Neural cell (in vitro differentiated cells): ENCODE measurements around the gene PTPRN2. TPM values are rescaled to one million over a fixed set of nuclear protein-coding genes. Genes with fewer than 3 reads are reported as not detected.

ENCODE experiments used
- H2AFZ ChIP-seq: fragments of 200-600, 300-800 bp; sonication (generic), shearing (Covaris generic); 2 replicates; pipeline ENCODE4 v1.6.0; 2014; ENCODE audit warnings: low read depth, mild to moderate bottlenecking, antibody characterized with exemption, low read length, moderate library complexity
- H3F3A ChIP-seq: fragments of 200-600 bp; shearing (Covaris generic); 2 replicates; pipeline ENCODE4 v1.6.1; 2016; ENCODE audit warnings: mild to moderate bottlenecking, moderate library complexity, mixed read lengths, antibody characterized with exemption, low read length; ENCODE audit not compliant: insufficient read depth, poor library complexity, severe bottlenecking
- H3K27ac ChIP-seq: fragments of 200-600, 300-800 bp; sonication (generic), shearing (Covaris generic); 2 replicates; pipeline ENCODE4 v1.5.1; 2014; ENCODE audit warnings: mild to moderate bottlenecking, low read length, moderate library complexity
- H3K27me3 ChIP-seq: fragments of 300-800, 200-600 bp; sonication (generic), shearing (Covaris generic); 2 replicates; pipeline ENCODE4 v1.6.0; 2014; ENCODE audit warnings: mild to moderate bottlenecking, low read depth, low read length, moderate library complexity; ENCODE audit not compliant: insufficient read depth
- H3K36me3 ChIP-seq: fragments of 300-800, 200-600 bp; sonication (generic), shearing (Covaris generic); 2 replicates; pipeline ENCODE4 v1.5.1; 2014; ENCODE audit warnings: mild to moderate bottlenecking, antibody characterized with exemption, low read length, moderate library complexity; ENCODE audit not compliant: insufficient read depth
- H3K4me2 ChIP-seq: fragments of 300-800, 200-600 bp; sonication (generic), shearing (Covaris generic); 2 replicates; pipeline ENCODE4 v1.6.0; 2014; ENCODE audit warnings: mild to moderate bottlenecking, low read length
- H3K4me3 ChIP-seq: fragments of 300-800, 200-600 bp; sonication (generic), shearing (Covaris generic); 2 replicates; pipeline ENCODE4 v1.5.1; 2014; ENCODE audit warnings: mild to moderate bottlenecking, low read length, moderate library complexity
- H3K79me2 ChIP-seq: fragments of 200-600 bp; shearing (Covaris generic); replicated peaks from 2 replicates; pipeline ENCODE4 v1.6.0; 2014; ENCODE audit warnings: mild to moderate bottlenecking, low read length, moderate library complexity; ENCODE audit not compliant: insufficient read depth
- H3K9ac ChIP-seq: fragments of 300-800, 200-600 bp; sonication (generic), shearing (Covaris generic); 2 replicates; pipeline ENCODE4 v1.6.1; 2016; ENCODE audit warnings: mild to moderate bottlenecking, low read length, mixed read lengths
- H3K9me2 ChIP-seq: fragments of 200-600 bp; shearing (Covaris generic); 2 replicates; pipeline ENCODE4 v1.6.1; 2016; ENCODE audit warnings: mild to moderate bottlenecking, low read length, mixed read lengths; ENCODE audit not compliant: insufficient read depth
- H3K9me3 ChIP-seq: fragments of 200-600, 300-800 bp; sonication (generic), shearing (Covaris generic); 2 replicates; pipeline ENCODE4 v1.6.1; 2016; ENCODE audit warnings: mild to moderate bottlenecking, mixed run types, low read length, moderate library complexity, mixed read lengths
- H4K20me1 ChIP-seq: fragments of 200-600 bp; shearing (Covaris generic); 2 replicates; pipeline ENCODE4 v1.6.1; 2016; ENCODE audit warnings: mild to moderate bottlenecking, mixed run types; ENCODE audit not compliant: insufficient read depth
- EP300 ChIP-seq: fragments of 450-650 bp; conservative IDR thresholded peaks from 2 replicates; pipeline ENCODE4 v1.6.1; 2014; ENCODE audit warnings: antibody characterized with exemption, mild to moderate bottlenecking, moderate library complexity; ENCODE audit not compliant: poor library complexity, severe bottlenecking
- EZH2 ChIP-seq: fragments of 200-600, 300-800 bp; shearing (Covaris generic), sonication (generic); IDR thresholded peaks from 2 replicates; pipeline ENCODE4 v1.6.1; 2014; ENCODE audit warnings: antibody characterized with exemption, low read length, borderline replicate concordance, mild to moderate bottlenecking; ENCODE audit not compliant: insufficient read depth, poor library complexity, severe bottlenecking
- MXI1 ChIP-seq: fragments of 450-650 bp; conservative IDR thresholded peaks from 2 replicates; pipeline ENCODE4 v1.6.1; 2014; ENCODE audit warnings: antibody characterized with exemption, mild to moderate bottlenecking; ENCODE audit not compliant: poor library complexity, severe bottlenecking
- SMC3 ChIP-seq: fragments of 450-650 bp; conservative IDR thresholded peaks from 2 replicates; pipeline ENCODE4 v1.6.1; 2014; ENCODE audit warnings: antibody characterized with exemption, mild to moderate bottlenecking, moderate library complexity; ENCODE audit not compliant: poor library complexity
- TAF1 ChIP-seq: IDR thresholded peaks from 2 replicates; pipeline ENCODE4 v1.6.1; 2012; ENCODE audit warnings: low read depth
- polyA plus RNA-seq: library from polyadenylated mRNA; depleted of rRNA; stranded (reverse); fragments of >200 nt; gene quantifications from 2 replicates; pipeline ENCODE4 v1.2.3, GENCODE V29; 2014
- TF ChIP-seq, protein P1 (sequence below): fragments of 450-650 bp; IDR thresholded peaks from 2 replicates; pipeline ENCODE4 v1.5.1; 2014; ENCODE audit warnings: antibody characterized with exemption, mild to moderate bottlenecking, moderate library complexity; ENCODE audit not compliant: poor library complexity, severe bottlenecking
- TF ChIP-seq, protein P2 (sequence below): IDR thresholded peaks from 2 replicates; pipeline ENCODE4 v1.6.1; 2012; ENCODE audit warnings: borderline replicate concordance

PTPRN2 gene
- polyA plus RNA-seq, 1 donor from 2014 or later = 31.0 TPM

DNA sequence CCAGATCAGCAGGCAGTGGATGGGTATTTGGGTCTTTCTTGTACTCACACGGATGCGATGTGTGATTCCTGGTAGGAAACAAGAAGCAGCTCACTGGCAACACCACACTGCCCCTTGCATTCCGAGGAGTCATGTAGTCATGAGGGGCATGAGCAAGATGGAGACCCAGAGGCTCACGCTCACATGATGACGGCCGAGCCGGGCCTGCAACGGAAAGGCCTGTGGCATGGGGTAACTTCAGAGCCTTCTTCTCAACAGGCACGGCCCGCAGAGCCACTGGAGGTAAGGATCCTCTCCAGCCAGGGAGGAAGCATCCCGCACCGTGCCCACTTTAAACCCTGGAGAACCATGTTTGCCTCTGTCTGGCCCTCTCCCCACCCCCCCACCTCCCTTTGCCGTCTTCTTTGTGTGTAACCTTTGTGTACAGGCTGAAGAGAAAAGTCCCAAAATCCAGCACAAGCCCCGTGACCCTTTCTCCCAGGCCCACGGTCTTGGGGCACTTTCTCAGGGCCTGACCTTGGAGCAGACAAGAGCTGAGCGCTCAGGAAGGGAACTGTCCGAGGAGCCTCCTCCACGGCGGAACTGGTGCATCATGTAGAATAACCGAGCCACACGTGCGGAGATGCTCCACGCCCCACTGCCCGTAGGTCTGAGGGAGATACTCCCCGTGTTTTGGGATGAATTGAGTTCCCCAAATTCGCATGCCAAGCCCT lies 734.4 kb downstream of the PTPRN2 start:
- no peaks in the 10 kb centered on the region for H3K27me3 ChIP-seq
- TF ChIP-seq, protein P1, sequence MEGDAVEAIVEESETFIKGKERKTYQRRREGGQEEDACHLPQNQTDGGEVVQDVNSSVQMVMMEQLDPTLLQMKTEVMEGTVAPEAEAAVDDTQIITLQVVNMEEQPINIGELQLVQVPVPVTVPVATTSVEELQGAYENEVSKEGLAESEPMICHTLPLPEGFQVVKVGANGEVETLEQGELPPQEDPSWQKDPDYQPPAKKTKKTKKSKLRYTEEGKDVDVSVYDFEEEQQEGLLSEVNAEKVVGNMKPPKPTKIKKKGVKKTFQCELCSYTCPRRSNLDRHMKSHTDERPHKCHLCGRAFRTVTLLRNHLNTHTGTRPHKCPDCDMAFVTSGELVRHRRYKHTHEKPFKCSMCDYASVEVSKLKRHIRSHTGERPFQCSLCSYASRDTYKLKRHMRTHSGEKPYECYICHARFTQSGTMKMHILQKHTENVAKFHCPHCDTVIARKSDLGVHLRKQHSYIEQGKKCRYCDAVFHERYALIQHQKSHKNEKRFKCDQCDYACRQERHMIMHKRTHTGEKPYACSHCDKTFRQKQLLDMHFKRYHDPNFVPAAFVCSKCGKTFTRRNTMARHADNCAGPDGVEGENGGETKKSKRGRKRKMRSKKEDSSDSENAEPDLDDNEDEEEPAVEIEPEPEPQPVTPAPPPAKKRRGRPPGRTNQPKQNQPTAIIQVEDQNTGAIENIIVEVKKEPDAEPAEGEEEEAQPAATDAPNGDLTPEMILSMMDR = no peak
- no peak for TF ChIP-seq SMC3
- no peak for TF ChIP-seq TAF1
- TF ChIP-seq, protein P2, sequence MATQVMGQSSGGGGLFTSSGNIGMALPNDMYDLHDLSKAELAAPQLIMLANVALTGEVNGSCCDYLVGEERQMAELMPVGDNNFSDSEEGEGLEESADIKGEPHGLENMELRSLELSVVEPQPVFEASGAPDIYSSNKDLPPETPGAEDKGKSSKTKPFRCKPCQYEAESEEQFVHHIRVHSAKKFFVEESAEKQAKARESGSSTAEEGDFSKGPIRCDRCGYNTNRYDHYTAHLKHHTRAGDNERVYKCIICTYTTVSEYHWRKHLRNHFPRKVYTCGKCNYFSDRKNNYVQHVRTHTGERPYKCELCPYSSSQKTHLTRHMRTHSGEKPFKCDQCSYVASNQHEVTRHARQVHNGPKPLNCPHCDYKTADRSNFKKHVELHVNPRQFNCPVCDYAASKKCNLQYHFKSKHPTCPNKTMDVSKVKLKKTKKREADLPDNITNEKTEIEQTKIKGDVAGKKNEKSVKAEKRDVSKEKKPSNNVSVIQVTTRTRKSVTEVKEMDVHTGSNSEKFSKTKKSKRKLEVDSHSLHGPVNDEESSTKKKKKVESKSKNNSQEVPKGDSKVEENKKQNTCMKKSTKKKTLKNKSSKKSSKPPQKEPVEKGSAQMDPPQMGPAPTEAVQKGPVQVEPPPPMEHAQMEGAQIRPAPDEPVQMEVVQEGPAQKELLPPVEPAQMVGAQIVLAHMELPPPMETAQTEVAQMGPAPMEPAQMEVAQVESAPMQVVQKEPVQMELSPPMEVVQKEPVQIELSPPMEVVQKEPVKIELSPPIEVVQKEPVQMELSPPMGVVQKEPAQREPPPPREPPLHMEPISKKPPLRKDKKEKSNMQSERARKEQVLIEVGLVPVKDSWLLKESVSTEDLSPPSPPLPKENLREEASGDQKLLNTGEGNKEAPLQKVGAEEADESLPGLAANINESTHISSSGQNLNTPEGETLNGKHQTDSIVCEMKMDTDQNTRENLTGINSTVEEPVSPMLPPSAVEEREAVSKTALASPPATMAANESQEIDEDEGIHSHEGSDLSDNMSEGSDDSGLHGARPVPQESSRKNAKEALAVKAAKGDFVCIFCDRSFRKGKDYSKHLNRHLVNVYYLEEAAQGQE = no peak

DNA sequence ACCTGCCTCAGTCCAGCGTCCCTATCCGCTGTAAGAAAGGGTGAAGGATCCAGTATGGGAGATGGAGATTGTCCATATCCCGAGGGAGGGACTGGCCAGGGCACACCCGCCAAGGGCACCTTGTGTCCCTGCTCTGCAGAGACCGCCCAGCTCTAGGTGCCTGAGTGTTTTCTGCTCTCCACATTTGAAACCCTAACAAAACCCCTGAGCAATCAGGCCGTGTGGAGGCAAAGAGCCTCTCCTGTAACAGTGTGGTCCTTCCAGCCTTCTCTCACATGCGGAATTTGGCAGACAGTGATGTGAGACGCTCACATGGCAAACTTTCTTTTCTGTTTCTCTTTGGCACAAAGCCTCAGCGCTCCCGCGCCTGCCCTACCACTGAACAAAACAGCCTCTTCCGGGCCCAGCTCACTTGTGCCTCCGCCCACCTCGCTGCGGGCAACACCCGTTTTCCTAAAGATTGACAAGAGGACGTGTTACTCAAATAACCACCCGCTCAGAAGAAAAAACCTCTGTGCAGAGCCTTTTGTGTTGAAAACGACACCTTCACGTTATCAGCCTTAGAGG lies 736.0 kb downstream of the PTPRN2 start:
- Histone ChIP-seq H3K36me3 (no peaks in the 10 kb centered on the region), H3K4me2 (no peak overlapping the region), H3K4me3 (no peak overlapping the region), H4K20me1 (no peaks in the 10 kb centered on the region), H3F3A (no peaks in the 10 kb centered on the region), H2AFZ (no peak overlapping the region), H3K27me3 (no peaks in the 10 kb centered on the region), H3K9me3 (no peaks in the 10 kb centered on the region), H3K9me2 (no peaks in the 10 kb centered on the region), H3K9ac (no peak overlapping the region), H3K27ac (no peak overlapping the region), H3K79me2 (no peaks in the 10 kb centered on the region)
- TF ChIP-seq, protein P1 = no peak
- TF ChIP-seq MXI1 (no peak), TAF1 (no peak), EZH2 (no peak), EP300 (no peak)

More for the DNA sequence above, 734.4 kb downstream of the PTPRN2 start:
- H3K27ac ChIP-seq = no peak overlapping the region
- no peaks in the 10 kb centered on the region for H3K9me3 ChIP-seq
- no peaks in the 10 kb centered on the region for H3K9me2 ChIP-seq
- no peaks in the 10 kb centered on the region for H3K79me2 ChIP-seq
- no peaks in the 10 kb centered on the region for H4K20me1 ChIP-seq
- H3K4me2 ChIP-seq = no peak overlapping the region
- no peaks in the 10 kb centered on the region for H3K36me3 ChIP-seq
- H3F3A ChIP-seq = no peaks in the 10 kb centered on the region
- H3K9ac ChIP-seq = no peak overlapping the region
- H2AFZ ChIP-seq = no peak overlapping the region
- H3K4me3 ChIP-seq = no peak overlapping the region
